KOPT-K1 (cell line): ENCODE data around the gene PCSK1.

Source experiments
- H3K27ac ChIP-seq: fragments of 200-600 bp; sonication (generic); 2 replicates; pipeline ENCODE4 v1.5.1; 2016; ENCODE audit warnings: antibody characterized with exemption, mild to moderate bottlenecking, low read depth, low read length; ENCODE audit not compliant: poor library complexity, severe bottlenecking
- H3K36me3 ChIP-seq: fragments of 200-600 bp; sonication (generic); 2 replicates; pipeline ENCODE4 v1.5.1; 2017; ENCODE audit warnings: antibody characterized with exemption, mild to moderate bottlenecking, low read length, moderate library complexity; ENCODE audit not compliant: insufficient read depth
- H3K9me3 ChIP-seq: fragments of 200-600 bp; sonication (generic); 2 replicates; pipeline ENCODE4 v1.5.1; 2017; ENCODE audit warnings: antibody characterized with exemption, low read length, mild to moderate bottlenecking; ENCODE audit not compliant: insufficient read depth, poor library complexity, severe bottlenecking

PCSK1 gene

DNA sequence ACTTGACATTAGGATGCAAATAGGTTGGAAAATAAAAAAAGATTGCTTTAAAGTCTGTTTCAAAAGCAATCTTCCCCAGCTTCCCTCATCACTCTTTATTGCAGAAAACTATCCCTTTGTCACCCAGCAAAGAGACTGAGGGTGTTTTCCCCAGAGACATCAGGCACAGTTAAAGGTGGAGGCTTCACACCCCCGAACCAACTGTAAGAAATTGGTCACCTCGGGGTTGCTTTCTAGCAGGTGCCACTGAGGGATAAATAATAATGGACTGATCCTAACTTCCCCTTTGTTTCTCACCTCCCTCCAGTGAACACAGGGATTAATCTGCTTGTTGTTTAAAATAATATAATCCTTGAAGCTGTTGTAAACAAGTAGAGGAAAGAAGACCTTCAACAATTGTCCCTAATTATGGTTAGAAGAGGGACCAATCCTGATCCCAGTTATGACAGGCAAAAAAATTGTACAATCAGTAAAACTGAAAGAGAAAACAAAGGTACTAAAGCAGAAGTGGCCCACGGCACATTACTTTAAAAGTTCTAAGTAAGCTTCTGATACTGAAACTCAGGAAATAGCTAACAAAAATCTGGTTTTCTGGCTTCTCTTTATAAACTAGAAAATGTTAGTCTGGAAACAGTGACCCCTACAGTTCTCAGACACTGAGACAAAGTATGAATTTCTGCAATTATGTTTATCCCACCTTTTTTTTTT, 6.6 kb upstream of the PCSK1 start:
- no peaks in the 10 kb centered on the region for H3K36me3 ChIP-seq
- no peaks in the 10 kb centered on the region for H3K9me3 ChIP-seq
- no peak overlapping the region for H3K27ac ChIP-seq

DNA sequence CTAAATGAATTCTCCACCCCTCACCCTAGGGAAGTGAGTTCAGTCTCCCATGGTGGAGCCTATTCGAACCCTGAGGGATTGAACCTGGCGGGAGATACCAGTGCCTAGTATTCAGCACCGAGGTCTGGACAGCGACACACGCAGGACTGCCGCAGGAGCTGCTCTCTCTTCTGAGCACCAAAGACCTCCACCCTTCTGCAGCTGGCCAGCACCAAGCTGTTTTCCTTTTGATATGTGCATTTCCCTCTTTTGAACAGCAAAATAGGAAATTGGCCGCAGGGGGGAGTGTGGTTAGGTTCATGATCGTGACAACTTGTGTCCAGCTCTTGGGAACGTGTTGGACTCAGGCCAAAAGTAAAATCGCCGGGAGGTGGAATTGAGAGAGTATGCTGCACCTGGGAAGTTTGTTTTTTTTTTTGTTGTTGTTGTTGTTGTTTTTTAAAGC, 1.2 kb upstream of the PCSK1 start:
- Histone ChIP-seq H3K36me3 (no peaks in the 10 kb centered on the region), H3K9me3 (no peaks in the 10 kb centered on the region), H3K27ac (no peak overlapping the region)

DNA sequence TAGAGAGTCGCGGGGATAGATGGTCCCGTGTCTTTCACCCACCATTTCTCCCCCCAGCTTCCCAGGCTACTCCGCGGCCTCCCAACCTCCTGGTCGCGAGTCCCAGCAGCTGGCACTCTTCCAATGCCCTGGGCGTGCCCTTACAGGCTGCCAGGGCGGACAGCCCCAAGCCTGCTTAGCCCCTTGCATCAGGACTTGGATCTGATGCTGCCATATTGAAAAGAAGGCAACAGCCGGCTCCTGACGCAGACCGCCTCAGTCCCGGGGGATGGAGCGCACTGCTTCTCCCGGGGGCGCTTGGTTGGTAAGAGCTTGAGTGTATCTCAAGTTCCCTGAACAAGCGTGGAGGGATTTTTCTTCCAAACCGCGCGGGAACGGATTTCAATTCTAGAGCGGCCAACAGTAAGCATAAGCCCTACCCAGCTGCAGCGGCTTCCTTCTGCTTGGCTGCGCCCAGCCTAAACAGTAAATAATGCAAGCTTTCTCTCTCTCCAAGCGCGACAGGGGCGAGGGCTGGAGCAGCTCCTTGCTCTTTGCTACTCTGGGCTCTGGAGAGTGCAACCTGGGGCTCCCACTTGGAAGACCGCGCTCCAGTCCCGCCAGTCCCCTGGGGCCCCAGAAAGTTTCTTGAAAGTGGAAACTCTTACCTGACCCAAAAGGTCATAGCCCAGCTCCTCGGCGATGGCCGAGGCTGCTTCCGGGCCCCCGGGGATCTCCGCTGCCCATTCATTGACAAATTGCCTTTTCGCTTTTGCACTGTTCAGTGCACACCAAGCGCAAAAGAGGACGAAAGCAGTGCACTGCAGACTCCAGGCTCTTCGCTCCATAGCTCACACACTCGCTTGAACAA, 607 bp downstream of the PCSK1 start:
- no peaks in the 10 kb centered on the region for H3K9me3 ChIP-seq
- no peak overlapping the region for H3K27ac ChIP-seq
- H3K36me3 ChIP-seq = no peaks in the 10 kb centered on the region

GRCh38 chr5:96431376-96432187, 1.5 kb downstream of the PCSK1 start:
- Histone ChIP-seq H3K27ac (no peak overlapping the region), H3K36me3 (no peaks in the 10 kb centered on the region), H3K9me3 (no peaks in the 10 kb centered on the region)

DNA sequence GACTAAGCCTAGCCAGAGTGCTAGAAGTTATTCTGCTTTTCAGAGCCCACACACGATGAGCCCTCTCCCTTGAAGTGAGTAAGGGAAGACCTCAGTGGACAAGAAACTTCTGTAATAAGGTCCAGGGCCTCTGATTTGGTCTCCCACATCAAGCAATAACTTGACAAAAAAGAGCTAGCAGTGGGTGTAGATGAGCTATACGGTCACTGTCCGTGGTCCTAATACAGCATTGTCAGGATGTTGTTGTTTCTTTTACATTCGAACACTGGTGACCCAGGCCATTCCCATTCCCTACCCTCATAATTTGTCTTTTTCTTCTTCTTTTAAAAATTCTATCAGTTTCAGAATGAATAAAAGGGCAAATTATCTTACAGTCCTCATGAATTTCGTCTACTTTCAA, 5.2 kb downstream of the PCSK1 start:
- no peaks in the 10 kb centered on the region for H3K36me3 ChIP-seq
- no peak overlapping the region for H3K27ac ChIP-seq
- H3K9me3 ChIP-seq = no peaks in the 10 kb centered on the region

- H3K9me3 ChIP-seq = no peaks in the 10 kb centered on the region
- H3K36me3 ChIP-seq = no peaks in the 10 kb centered on the region
- H3K27ac ChIP-seq = no peak overlapping the region
Measured at GRCh38 chr5:96426831-96427230, 6.2 kb downstream of the PCSK1 start.

DNA sequence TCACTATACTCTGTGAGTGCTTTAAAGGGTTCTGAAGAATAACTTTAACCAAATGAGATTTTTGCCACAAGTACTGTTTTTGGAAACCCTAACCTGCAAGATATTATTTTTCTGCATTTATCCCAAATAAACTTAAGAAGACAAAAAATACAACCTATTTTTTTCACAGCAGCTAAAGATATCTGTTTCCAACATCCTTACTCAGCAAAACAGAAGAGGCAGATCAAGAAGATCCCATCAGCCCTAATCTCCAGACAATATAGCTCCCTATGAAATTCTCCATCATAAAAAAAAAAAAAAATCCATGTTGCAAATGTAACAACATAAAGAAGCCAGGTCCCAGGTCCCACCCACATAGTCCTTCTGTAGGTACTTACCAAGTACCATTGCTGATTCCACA, 7.6 kb downstream of the PCSK1 start:
- Histone ChIP-seq H3K27ac (no peak overlapping the region), H3K9me3 (no peaks in the 10 kb centered on the region)

DNA sequence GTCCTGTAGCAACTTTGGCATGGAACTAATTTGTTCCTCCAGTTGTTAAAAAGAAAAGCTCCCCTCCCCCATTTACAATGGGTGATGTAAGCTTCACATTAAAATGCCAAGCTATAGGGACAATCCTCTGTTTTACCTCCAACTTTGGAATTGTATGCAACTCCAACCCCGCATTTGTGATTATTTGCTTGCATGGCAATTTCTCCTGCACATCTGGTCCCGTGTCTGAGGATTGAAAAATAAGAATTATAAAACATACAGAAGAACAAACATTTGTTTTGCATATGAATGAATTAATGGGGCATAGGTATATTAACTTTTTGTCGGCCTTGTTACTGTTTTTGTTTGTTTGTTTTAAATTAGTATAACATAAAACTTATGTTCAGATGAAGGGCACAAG, 17.2 kb downstream of the PCSK1 start:
- Histone ChIP-seq H3K9me3 (no peaks in the 10 kb centered on the region), H3K36me3 (no peaks in the 10 kb centered on the region), H3K27ac (no peak overlapping the region)

More for the DNA sequence above, 7.6 kb downstream of the PCSK1 start:
- H3K36me3 ChIP-seq = no peaks in the 10 kb centered on the region

GRCh38 chr5:96412868-96413449, 20.1 kb downstream of the PCSK1 start:
- Histone ChIP-seq H3K27ac (no peak overlapping the region), H3K9me3 (no peaks in the 10 kb centered on the region), H3K36me3 (no peaks in the 10 kb centered on the region)

- H3K27ac ChIP-seq = no peak overlapping the region
- H3K36me3 ChIP-seq = no peaks in the 10 kb centered on the region
- H3K9me3 ChIP-seq = no peaks in the 10 kb centered on the region
Measured at GRCh38 chr5:96410013-96410412, 23.0 kb downstream of the PCSK1 start.

GRCh38 chr5:96408841-96409538, 24.1 kb downstream of the PCSK1 start:
- H3K9me3 ChIP-seq = no peaks in the 10 kb centered on the region
- H3K27ac ChIP-seq = no peak overlapping the region
- H3K36me3 ChIP-seq = no peaks in the 10 kb centered on the region

GRCh38 chr5:96408210-96408777, 24.8 kb downstream of the PCSK1 start:
- Histone ChIP-seq H3K36me3 (no peaks in the 10 kb centered on the region), H3K27ac (no peak overlapping the region), H3K9me3 (no peaks in the 10 kb centered on the region)

GRCh38 chr5:96407436-96407835, 25.6 kb downstream of the PCSK1 start:
- no peaks in the 10 kb centered on the region for H3K36me3 ChIP-seq
- H3K9me3 ChIP-seq = no peaks in the 10 kb centered on the region
- no peak overlapping the region for H3K27ac ChIP-seq

DNA sequence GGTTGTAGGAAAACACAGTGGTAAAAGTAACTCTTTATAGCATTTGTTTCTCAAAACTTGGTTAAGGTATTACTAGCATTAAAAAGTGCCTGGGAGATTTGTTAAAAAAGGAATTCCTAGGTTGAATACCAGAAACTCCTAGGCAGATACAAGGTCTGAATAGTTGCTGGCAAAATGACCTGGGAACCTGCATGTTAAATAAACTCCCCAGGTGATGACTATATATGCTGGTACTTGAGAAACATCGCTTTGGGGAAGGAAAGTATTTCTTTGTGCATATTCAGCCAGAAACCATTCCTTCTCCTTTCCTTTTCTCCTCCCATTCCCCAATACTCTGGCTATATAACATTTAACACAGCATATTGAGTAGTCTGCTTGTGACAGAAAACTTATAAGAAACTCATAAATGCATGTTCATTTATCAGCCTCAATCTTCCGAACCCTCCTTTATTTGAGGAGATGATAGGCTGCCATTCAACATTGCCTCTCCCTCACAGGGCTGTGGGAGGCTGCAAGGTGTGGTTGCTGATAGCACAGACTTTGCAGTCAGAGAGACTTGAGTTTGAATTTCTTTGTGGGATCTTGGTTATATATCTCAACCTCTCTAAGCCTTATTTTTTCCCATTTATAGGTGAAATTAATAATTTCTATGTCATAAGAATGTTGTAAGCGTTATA, 28.7 kb downstream of the PCSK1 start:
- H3K9me3 ChIP-seq = no peaks in the 10 kb centered on the region
- no peaks in the 10 kb centered on the region for H3K36me3 ChIP-seq
- no peak overlapping the region for H3K27ac ChIP-seq
